ENCODE data around the gene C1QTNF1.

- TF ChIP-seq NR1H2 (CRISPR knock-in tag; IDR thresholded peaks at IDR 0.05) (no peak), REST (IDR thresholded peaks at IDR 0.05; ENCODE audit: borderline replicate concordance) (no peak), REST (CRISPR knock-in tag; IDR thresholded peaks at IDR 0.05; ENCODE audit: low read depth) (no peak), RAD21 (CRISPR knock-in tag; conservative IDR thresholded peaks at IDR 0.05 in 1 of 2, IDR thresholded peaks at IDR 0.05 in 1 of 2) (no peak), CTCF (IDR thresholded peaks at IDR 0.05 in 2 of 3, conservative IDR thresholded peaks at IDR 0.05 in 1 of 3; ENCODE audit: insufficient read depth in 2 of 3, low read depth in 1 of 3, low read length in 3 of 3) (no peak), NFIC (IDR thresholded peaks at IDR 0.05) (peak; percentile 27; the same call in 1 of the 2 replicates), ZNF146 (CRISPR knock-in tag; IDR thresholded peaks at IDR 0.05; ENCODE audit: unreplicated experiment) (no peak), ZFP30 (CRISPR knock-in tag; IDR thresholded peaks at IDR 0.05; ENCODE audit: borderline replicate concordance) (no peak), EZH2 (IDR thresholded peaks at IDR 0.05; ENCODE audit: borderline replicate concordance, low read depth, low read length) (no peak), JUND (IDR thresholded peaks at IDR 0.05; ENCODE audit: borderline replicate concordance, low read depth, low read length) (no peak), JUND (tag; IDR thresholded peaks at IDR 0.05; ENCODE audit: borderline replicate concordance, low read depth, low read length) (no peak; the same call in 2 of the 3 replicates), POLR2A (conservative IDR thresholded peaks at IDR 0.05) (no peak), PHF21A (IDR thresholded peaks at IDR 0.05; ENCODE audit: borderline replicate concordance, low read depth) (no peak), TAF1 (IDR thresholded peaks at IDR 0.05; ENCODE audit: control insufficient read depth, extremely low read depth, insufficient read depth, low read length, severe bottlenecking) (no peak), RCOR1 (IDR thresholded peaks at IDR 0.05; ENCODE audit: borderline replicate concordance in 1 of 2, low read depth in 2 of 2, low read length in 2 of 2) (no peak)
Measured at GRCh38 chr17:78979780-78980623, 44.0 kb upstream of the C1QTNF1 start, which contains the start of gene LGALS3BP.

All from K562 (cell line).